Peyer's patch (tissue), 4 donors: ENCODE results near the gene CUBN.

Experiments used
- POLR2A ChIP-seq, 2 donors: fragments of 450-650 bp; IDR thresholded peaks; one replicate each; pipeline ENCODE4 v1.5.1; 2017; ENCODE audit warnings: antibody characterized with exemption in 2 of 2, mild to moderate bottlenecking in 2 of 2, moderate library complexity in 2 of 2
- TF ChIP-seq, protein P1 (sequence below), 6 experiments: fragments of 450-650 bp in 4 of 6; fragments of 200-600 bp in 2 of 6; sonication (generic) in 1 of 6; IDR thresholded peaks; one replicate each; pipeline ENCODE4 v1.5.1; 2017 to 2019; ENCODE audit warnings: antibody characterized with exemption in 6 of 6, mild to moderate bottlenecking in 3 of 6, moderate library complexity in 1 of 6

DNA sequence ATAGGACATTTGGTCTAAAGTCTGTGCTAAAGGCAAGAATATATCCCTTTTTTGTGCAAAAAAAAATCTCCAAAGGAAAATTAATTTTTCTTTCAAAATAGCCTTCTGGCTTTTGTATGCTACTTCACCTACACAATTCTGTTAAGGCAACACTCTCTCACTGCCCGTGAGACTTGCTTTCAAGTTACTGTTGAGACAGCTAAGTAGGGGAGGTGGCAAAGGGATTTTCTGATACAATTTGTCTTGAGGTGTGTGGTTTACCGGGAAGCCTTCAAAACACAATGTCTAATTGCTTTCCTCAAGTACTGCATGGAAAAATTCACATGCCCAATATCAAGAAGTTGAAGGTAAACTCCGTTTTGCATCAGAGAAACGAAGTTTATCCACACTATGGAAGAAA, 261.6 kb downstream of the CUBN start:
- TF ChIP-seq, protein P1, sequence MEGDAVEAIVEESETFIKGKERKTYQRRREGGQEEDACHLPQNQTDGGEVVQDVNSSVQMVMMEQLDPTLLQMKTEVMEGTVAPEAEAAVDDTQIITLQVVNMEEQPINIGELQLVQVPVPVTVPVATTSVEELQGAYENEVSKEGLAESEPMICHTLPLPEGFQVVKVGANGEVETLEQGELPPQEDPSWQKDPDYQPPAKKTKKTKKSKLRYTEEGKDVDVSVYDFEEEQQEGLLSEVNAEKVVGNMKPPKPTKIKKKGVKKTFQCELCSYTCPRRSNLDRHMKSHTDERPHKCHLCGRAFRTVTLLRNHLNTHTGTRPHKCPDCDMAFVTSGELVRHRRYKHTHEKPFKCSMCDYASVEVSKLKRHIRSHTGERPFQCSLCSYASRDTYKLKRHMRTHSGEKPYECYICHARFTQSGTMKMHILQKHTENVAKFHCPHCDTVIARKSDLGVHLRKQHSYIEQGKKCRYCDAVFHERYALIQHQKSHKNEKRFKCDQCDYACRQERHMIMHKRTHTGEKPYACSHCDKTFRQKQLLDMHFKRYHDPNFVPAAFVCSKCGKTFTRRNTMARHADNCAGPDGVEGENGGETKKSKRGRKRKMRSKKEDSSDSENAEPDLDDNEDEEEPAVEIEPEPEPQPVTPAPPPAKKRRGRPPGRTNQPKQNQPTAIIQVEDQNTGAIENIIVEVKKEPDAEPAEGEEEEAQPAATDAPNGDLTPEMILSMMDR (IDR thresholded peaks at IDR 0.05) = no peak
- no peak for TF ChIP-seq POLR2A (IDR thresholded peaks at IDR 0.05)
